Type B pancreatic cell (in vitro differentiated cells): ENCODE results near the gene METTL17. TPM values are rescaled to one million over a fixed set of nuclear protein-coding genes. Genes with fewer than 3 reads are reported as not detected.

Experiments used
- DNase-seq: peaks from one replicate; pipeline ENCODE4 v3.0.0; 2021; ENCODE audit warnings: mixed read lengths; ENCODE audit not compliant: unreplicated experiment; ENCODE audit errors: extremely low spot score
- H3K27ac Mint-ChIP-seq: 2 replicates; pipeline ENCODE4 v1.8.0; 2021; ENCODE audit warnings: mild to moderate bottlenecking, mixed read lengths
- H3K27me3 Mint-ChIP-seq: 2 replicates; pipeline ENCODE4 v1.8.0; 2021; ENCODE audit warnings: mixed read lengths
- H3K36me3 Mint-ChIP-seq: 2 replicates; pipeline ENCODE4 v1.8.0; 2021; ENCODE audit warnings: mixed read lengths
- H3K4me1 Mint-ChIP-seq: one replicate; pipeline ENCODE4 v1.8.0; 2021; ENCODE audit warnings: mixed read lengths; ENCODE audit not compliant: unreplicated experiment
- H3K4me3 Mint-ChIP-seq: 2 replicates; pipeline ENCODE4 v1.8.0; 2021; ENCODE audit warnings: mild to moderate bottlenecking, mixed read lengths
- H3K9me3 Mint-ChIP-seq: 2 replicates; pipeline ENCODE4 v1.8.0; 2021; ENCODE audit warnings: mixed read lengths
- CTCF ChIP-seq: fragments of 200-600 bp; sonication (generic); conservative IDR thresholded peaks from 2 replicates; pipeline ENCODE4 v1.5.0; 2021; ENCODE audit warnings: antibody characterized with exemption, mild to moderate bottlenecking
- total RNA-seq: library from RNA; stranded (reverse); gene quantifications from 2 replicates; pipeline ENCODE4 v1.2.1, GENCODE V29; 2021; ENCODE audit warnings: low replicate concordance

Gene METTL17
- total RNA-seq, 1 donor from 2014 or later: 88.1 TPM

DNA sequence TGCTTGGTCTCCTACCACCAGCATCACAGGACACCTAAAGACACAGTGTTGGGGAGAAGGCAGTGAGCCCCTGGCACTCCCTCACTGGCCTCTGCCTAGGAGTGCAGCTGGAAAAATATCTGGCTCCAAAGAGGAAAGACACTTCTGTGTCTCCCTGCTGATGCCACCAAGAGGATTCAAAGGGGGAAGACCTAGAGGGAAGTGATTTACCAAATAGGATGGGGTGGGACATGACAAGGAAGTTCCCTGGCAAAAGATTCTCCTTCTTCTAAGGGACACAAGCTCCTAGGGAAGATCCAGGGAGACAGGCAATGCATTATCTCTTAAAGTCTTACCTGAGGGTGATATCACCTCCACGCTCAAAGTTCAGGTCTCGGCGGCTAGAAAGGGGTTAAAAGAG lies 29.0 kb downstream of the METTL17 start:
- TF ChIP-seq CTCF: no peak
- Mint-ChIP-seq H3K4me3 (no peak overlapping the region), H3K4me1 (peaks cover 21% of the 10 kb centered on the region), H3K27ac (no peak overlapping the region), H3K9me3 (no peaks in the 10 kb centered on the region), H3K27me3 (peaks cover 5% of the 10 kb centered on the region), H3K36me3 (peaks cover 8% of the 10 kb centered on the region)
- no peak for DNase-seq

DNA sequence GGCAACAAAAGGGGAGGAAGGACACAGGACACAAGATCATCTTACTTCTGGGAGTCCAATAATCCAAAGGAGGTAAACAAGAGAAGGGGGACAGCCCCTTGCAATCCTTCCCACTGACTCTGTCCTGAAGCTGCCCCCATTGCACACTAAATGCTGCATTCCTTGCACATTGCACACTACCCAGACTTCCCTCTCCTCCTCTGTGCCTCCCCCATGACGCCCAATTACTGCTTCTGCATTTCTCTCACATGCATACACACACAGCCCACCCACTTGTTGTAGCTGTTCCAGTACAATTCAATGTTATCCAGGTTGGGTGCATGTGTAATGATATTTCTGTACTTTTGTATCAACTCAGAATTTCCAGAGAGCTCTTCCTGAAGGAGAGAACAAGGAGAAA lies 29.6 kb downstream of the METTL17 start:
- no peak for DNase-seq
- H3K4me3 Mint-ChIP-seq: no peak overlapping the region
- H3K27ac Mint-ChIP-seq: no peak overlapping the region
- no peak for TF ChIP-seq CTCF
- peaks cover 27% of the 10 kb centered on the region for H3K4me1 Mint-ChIP-seq
- H3K27me3 Mint-ChIP-seq: peaks cover 10% of the 10 kb centered on the region
- H3K36me3 Mint-ChIP-seq: peaks cover 8% of the 10 kb centered on the region
- no peaks in the 10 kb centered on the region for H3K9me3 Mint-ChIP-seq

DNA sequence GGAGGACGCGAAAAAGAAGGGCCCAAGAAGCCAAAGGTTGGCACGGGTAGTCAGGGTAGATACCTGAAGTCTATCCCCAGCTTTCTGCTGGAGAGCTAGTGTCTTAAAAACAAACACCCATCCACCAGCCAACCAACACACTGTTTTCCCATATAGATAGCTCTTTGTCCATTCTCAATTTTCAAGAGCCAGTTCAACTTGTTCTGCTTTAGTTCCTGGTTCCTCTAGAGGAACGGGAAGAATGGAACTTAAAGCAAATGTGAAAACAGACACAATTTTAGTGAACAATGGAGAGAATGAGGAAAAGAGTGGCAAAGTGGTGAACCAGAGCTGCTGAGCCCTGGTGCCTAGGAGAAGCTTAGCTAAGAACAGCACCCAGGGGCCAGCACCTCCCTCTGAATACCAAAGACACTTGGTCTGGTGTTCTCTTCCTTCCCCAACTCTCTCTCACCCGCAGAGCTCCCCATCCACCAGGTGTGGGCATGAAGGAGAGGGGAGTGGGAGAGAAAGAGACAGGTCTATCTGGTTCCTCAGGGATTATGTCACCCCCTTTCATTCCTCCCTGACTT lies 31.3 kb downstream of the METTL17 start:
- DNase-seq: no peak
- Mint-ChIP-seq H3K4me1 (peaks cover 16% of the 10 kb centered on the region), H3K36me3 (peaks cover 8% of the 10 kb centered on the region), H3K9me3 (no peaks in the 10 kb centered on the region), H3K4me3 (peak overlapping the region; percentile 67), H3K27me3 (peaks cover 8% of the 10 kb centered on the region), H3K27ac (peak overlapping the region; percentile 91)
- TF ChIP-seq CTCF: no peak

- peak overlapping the region; percentile 92 for H3K4me3 Mint-ChIP-seq
- peaks cover 26% of the 10 kb centered on the region for H3K4me1 Mint-ChIP-seq
- no peak for TF ChIP-seq CTCF
- peaks cover 8% of the 10 kb centered on the region for H3K27me3 Mint-ChIP-seq
- DNase-seq: no peak
- H3K27ac Mint-ChIP-seq: peak overlapping the region; percentile 79
- no peaks in the 10 kb centered on the region for H3K9me3 Mint-ChIP-seq
- peaks cover 8% of the 10 kb centered on the region for H3K36me3 Mint-ChIP-seq
Measured at GRCh38 chr14:21022686-21023085, 32.9 kb downstream of the METTL17 start.

DNA sequence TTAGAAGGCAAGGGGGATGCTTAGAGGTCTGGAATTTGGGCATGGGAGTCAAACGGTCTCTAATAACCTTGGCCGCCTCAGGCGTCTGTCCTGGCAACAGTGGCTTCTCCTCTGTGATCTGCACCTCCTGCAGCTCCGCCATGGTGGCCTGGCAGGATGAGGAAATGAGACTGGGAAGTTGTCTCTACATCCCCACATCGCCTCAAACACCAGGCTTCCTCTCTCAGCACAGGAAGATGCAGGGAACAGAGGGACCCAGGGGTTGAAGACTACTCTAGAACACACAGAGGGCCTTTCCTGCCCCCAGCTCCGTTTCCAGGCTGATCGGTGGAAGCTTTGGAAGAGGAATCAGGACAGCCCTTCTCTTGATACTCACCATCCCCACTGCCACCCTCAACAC lies 33.4 kb downstream of the METTL17 start:
- peak overlapping the region; percentile 92 for H3K4me3 Mint-ChIP-seq
- TF ChIP-seq CTCF: no peak
- H3K36me3 Mint-ChIP-seq: peaks cover 8% of the 10 kb centered on the region
- peaks cover 26% of the 10 kb centered on the region for H3K4me1 Mint-ChIP-seq
- DNase-seq: no peak
- H3K27ac Mint-ChIP-seq: peak overlapping the region; percentile 79
- H3K9me3 Mint-ChIP-seq: no peaks in the 10 kb centered on the region
- peaks cover 8% of the 10 kb centered on the region for H3K27me3 Mint-ChIP-seq
